ENCODE data around the gene ABCD1.

GRCh38 chrX:153689654-153690465 lies 34.8 kb upstream of the ABCD1 start:
- peak; percentile 34 for TF ChIP-seq CTCF (IDR thresholded peaks at IDR 0.05)
- no peak for TF ChIP-seq EZH2 (IDR thresholded peaks at IDR 0.05)

Measured in neural progenitor cell (in vitro differentiated cells).